Transverse colon (tissue), 4 donors: ENCODE measurements around the gene ADIRF.

Source experiments
- CTCF ChIP-seq, 5 experiments: fragments of 200-600 bp in 3 of 5; fragments of 450-650 bp in 2 of 5; sonication (generic) in 3 of 5; IDR thresholded peaks; 1 replicate in 2 of 5; 2 replicates in 3 of 5; pipeline ENCODE4 v1.5.1; 2016 to 2017; ENCODE audit warnings: antibody characterized with exemption in 5 of 5, inconsistent platforms in 3 of 5, mild to moderate bottlenecking in 2 of 5, moderate library complexity in 1 of 5
- POLR2A ChIP-seq: fragments of 450-650 bp; IDR thresholded peaks from one replicate; pipeline ENCODE4 v1.6.1; 2016; ENCODE audit warnings: antibody characterized with exemption, mild to moderate bottlenecking, moderate library complexity
- POLR2AphosphoS5 ChIP-seq, 3 donors: sonication (generic); formaldehyde crosslinking; IDR thresholded peaks; one replicate each; pipeline ENCODE4 v1.6.1; 2016; ENCODE audit warnings: antibody characterized with exemption in 3 of 3

GRCh38 chr10:86981716-86982115 lies 13.4 kb downstream of the ADIRF start:
- TF ChIP-seq POLR2A, result no peak
- TF ChIP-seq CTCF (IDR thresholded peaks at IDR 0.05), result no peak
- no peak for TF ChIP-seq POLR2AphosphoS5 (IDR thresholded peaks at IDR 0.05)
